22Rv1 (cell line): Measurements from ENCODE around the gene VPS4A.
"Not testable (repeated sequence)": the region's sequence is repeated elsewhere in the genome, so short reads cannot be mapped to it uniquely, and the experiment has no call there.

ENCODE experiments used
- H3K27ac ChIP-seq: fragments of 450-650 bp; 2 replicates; pipeline ENCODE4 v1.5.1; 2017
- CTCF ChIP-seq: fragments of 450-650 bp; IDR thresholded peaks from 2 replicates; pipeline ENCODE4 v1.5.1; 2017; ENCODE audit warnings: mild to moderate bottlenecking
- ZFX ChIP-seq: fragments of 450-650 bp; IDR thresholded peaks from 2 replicates; pipeline ENCODE4 v1.6.1; 2017; ENCODE audit warnings: antibody characterized with exemption, borderline replicate concordance

The VPS4A gene

GRCh38 chr16:69293401-69293800, 17.7 kb upstream of the VPS4A start:
- TF ChIP-seq ZFX (no peak), CTCF (no peak)

GRCh38 chr16:69294051-69294450, 17.1 kb upstream of the VPS4A start:
- no peak for TF ChIP-seq CTCF
- no peak for TF ChIP-seq ZFX
- no peak overlapping the region for H3K27ac ChIP-seq

More at GRCh38 chr16:69293401-69293800, 17.7 kb upstream of the VPS4A start:
- H3K27ac ChIP-seq: no peak overlapping the region

GRCh38 chr16:69296771-69297170, 14.4 kb upstream of the VPS4A start:
- H3K27ac ChIP-seq: not testable (repeated sequence)

- no peak overlapping the region for H3K27ac ChIP-seq
- no peak for TF ChIP-seq CTCF
- TF ChIP-seq ZFX: no peak
Measured at GRCh38 chr16:69298261-69298660, 12.9 kb upstream of the VPS4A start.

GRCh38 chr16:69301187-69301586, 10.0 kb upstream of the VPS4A start:
- TF ChIP-seq CTCF (no peak), ZFX (no peak)
- no peak overlapping the region for H3K27ac ChIP-seq

- H3K27ac ChIP-seq: no peak overlapping the region
- no peak for TF ChIP-seq CTCF
- no peak for TF ChIP-seq ZFX
Measured at GRCh38 chr16:69301861-69302260, 9.3 kb upstream of the VPS4A start.

GRCh38 chr16:69302301-69302700, 8.8 kb upstream of the VPS4A start:
- TF ChIP-seq ZFX (no peak), CTCF (no peak)
- H3K27ac ChIP-seq: no peak overlapping the region

- H3K27ac ChIP-seq: no peak overlapping the region
- TF ChIP-seq ZFX (no peak), CTCF (no peak)
Measured at GRCh38 chr16:69306031-69306430, 5.1 kb upstream of the VPS4A start.
